ENCODE data around the gene KIF26A.

KIF26A gene

GRCh38 chr14:104217486-104218360 is 79.3 kb downstream of the KIF26A start:
- Histone ChIP-seq H3K4me2 (ENCODE audit: low read depth, low read length, poor library complexity, severe bottlenecking) (no peak overlapping the region), H3K36me3 (ENCODE audit: low read length) (no peaks in the 10 kb centered on the region), H3K4me3 (ENCODE audit: insufficient read depth, low read length, poor library complexity, severe bottlenecking) (no peak overlapping the region), H3K9me2 (replicated peaks; ENCODE audit: insufficient read depth, low read length) (no peaks in the 10 kb centered on the region), H3K79me2 (ENCODE audit: insufficient read depth, low read length) (no peaks in the 10 kb centered on the region), H3F3A (ENCODE audit: insufficient read depth) (no peaks in the 10 kb centered on the region), H4K20me1 (ENCODE audit: low read depth, low read length) (no peaks in the 10 kb centered on the region), H3K9me3 (ENCODE audit: insufficient read depth, low read length) (no peaks in the 10 kb centered on the region), H2AFZ (ENCODE audit: low read depth, low read length, severe bottlenecking) (no peak overlapping the region), H3K9ac (ENCODE audit: low read length) (no peak overlapping the region), H3K27me3 (ENCODE audit: low read length) (no peaks in the 10 kb centered on the region), H3K27ac (ENCODE audit: low read depth, low read length) (no peak overlapping the region)
- TF ChIP-seq EZH2phosphoT487 (conservative IDR thresholded peaks at IDR 0.05; ENCODE audit: low read length) (no peak), CTCF (IDR thresholded peaks at IDR 0.05; ENCODE audit: insufficient read depth, low read length, poor library complexity, severe bottlenecking) (no peak)

GRCh38 chr14:104218361-104219180 is 80.2 kb downstream of the KIF26A start:
- Histone ChIP-seq H3K9me2 (replicated peaks; ENCODE audit: insufficient read depth, low read length) (no peaks in the 10 kb centered on the region), H2AFZ (ENCODE audit: low read depth, low read length, severe bottlenecking) (no peak overlapping the region), H3K9ac (ENCODE audit: low read length) (no peak overlapping the region), H3K9me3 (ENCODE audit: insufficient read depth, low read length) (no peaks in the 10 kb centered on the region), H3K79me2 (ENCODE audit: insufficient read depth, low read length) (no peaks in the 10 kb centered on the region), H4K20me1 (ENCODE audit: low read depth, low read length) (no peaks in the 10 kb centered on the region), H3F3A (ENCODE audit: insufficient read depth) (no peaks in the 10 kb centered on the region), H3K36me3 (ENCODE audit: low read length) (no peaks in the 10 kb centered on the region), H3K4me2 (ENCODE audit: low read depth, low read length, poor library complexity, severe bottlenecking) (no peak overlapping the region), H3K27ac (ENCODE audit: low read depth, low read length) (no peak overlapping the region), H3K27me3 (ENCODE audit: low read length) (no peaks in the 10 kb centered on the region), H3K4me3 (ENCODE audit: insufficient read depth, low read length, poor library complexity, severe bottlenecking) (no peak overlapping the region)
- TF ChIP-seq CTCF (IDR thresholded peaks at IDR 0.05; ENCODE audit: insufficient read depth, low read length, poor library complexity, severe bottlenecking), result no peak
- no peak for TF ChIP-seq EZH2phosphoT487 (conservative IDR thresholded peaks at IDR 0.05; ENCODE audit: low read length)

GRCh38 chr14:104219731-104220214 is 81.4 kb downstream of the KIF26A start:
- Histone ChIP-seq H3K9ac (ENCODE audit: low read length) (no peak overlapping the region), H3K36me3 (ENCODE audit: low read length) (no peaks in the 10 kb centered on the region), H3K27me3 (ENCODE audit: low read length) (no peaks in the 10 kb centered on the region), H2AFZ (ENCODE audit: low read depth, low read length, severe bottlenecking) (no peak overlapping the region), H3K79me2 (ENCODE audit: insufficient read depth, low read length) (no peaks in the 10 kb centered on the region), H3K9me2 (replicated peaks; ENCODE audit: insufficient read depth, low read length) (no peaks in the 10 kb centered on the region), H3K4me2 (ENCODE audit: low read depth, low read length, poor library complexity, severe bottlenecking) (no peak overlapping the region), H3F3A (ENCODE audit: insufficient read depth) (no peaks in the 10 kb centered on the region), H4K20me1 (ENCODE audit: low read depth, low read length) (no peaks in the 10 kb centered on the region), H3K27ac (ENCODE audit: low read depth, low read length) (no peak overlapping the region), H3K9me3 (ENCODE audit: insufficient read depth, low read length) (no peaks in the 10 kb centered on the region), H3K4me3 (ENCODE audit: insufficient read depth, low read length, poor library complexity, severe bottlenecking) (no peak overlapping the region)
- TF ChIP-seq EZH2phosphoT487 (conservative IDR thresholded peaks at IDR 0.05; ENCODE audit: low read length) (no peak), CTCF (IDR thresholded peaks at IDR 0.05; ENCODE audit: insufficient read depth, low read length, poor library complexity, severe bottlenecking) (no peak)
